ENCODE data around the gene MBNL2. TPM values are rescaled to one million over a fixed set of nuclear protein-coding genes. Genes with fewer than 3 reads are reported as not detected.

The MBNL2 gene
- total and polyA plus RNA-seq, 2 of the 4 experiments (the other 2 are of a cell fraction) = 26.9 to 103 TPM

DNA sequence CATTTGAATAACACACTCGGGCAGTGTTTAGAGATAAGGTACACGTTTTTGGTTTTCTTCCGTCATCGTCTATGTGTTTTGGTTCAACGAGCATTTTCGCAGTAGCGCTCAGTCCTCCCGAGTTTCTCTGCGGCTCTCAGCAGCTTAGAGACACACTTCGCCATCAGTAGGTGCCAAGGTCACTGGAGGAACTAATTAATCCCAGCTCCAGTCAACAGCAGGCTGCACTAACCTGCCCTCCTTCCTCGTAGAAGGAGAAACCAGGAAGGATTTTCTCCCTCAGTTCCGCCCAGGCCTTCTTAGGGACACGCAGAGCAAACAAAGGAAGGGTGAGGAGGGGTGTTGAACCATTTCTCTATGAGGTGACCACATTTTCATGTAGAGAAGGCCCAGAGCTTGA lies 12.6 kb downstream of the MBNL2 start:
- Histone ChIP-seq H2AFZ (replicated peaks; ENCODE audit: low read length, poor library complexity) (no peak overlapping the region), H3K4me3 (ENCODE audit: insufficient read depth, low read depth, low read length) (no peak overlapping the region), H4K5ac (ENCODE audit: low read depth, low read length) (no peak overlapping the region), H3K18ac (ENCODE audit: low read depth, low read length) (no peak overlapping the region), H4K20me1 (ENCODE audit: insufficient read depth, low read length) (peaks cover 90% of the 10 kb centered on the region), H3K23ac (ENCODE audit: low read depth, low read length) (peak overlapping the region; percentile 20; the same call in 1 of the 2 replicates), H3K9me3 (ENCODE audit: control insufficient read depth, insufficient read depth, low read length) (no peaks in the 10 kb centered on the region), H2AK5ac (ENCODE audit: low read depth, low read length) (no peak overlapping the region), H3K27me3 (ENCODE audit: control insufficient read depth, insufficient read depth, low read length) (no peaks in the 10 kb centered on the region), H3K36me3 (ENCODE audit: control insufficient read depth, insufficient read depth, low read length) (peaks cover 14% of the 10 kb centered on the region), H3K4me1 (ENCODE audit: control insufficient read depth, insufficient read depth, low read length) (peaks cover 29% of the 10 kb centered on the region), H3K4ac (ENCODE audit: low read depth, low read length) (peak overlapping the region; percentile 16; the same call in 1 of the 2 replicates), H3K56ac (ENCODE audit: extremely low read depth, insufficient read depth, low read length) (no peak overlapping the region), H3K9me1 (ENCODE audit: insufficient read depth, low read length) (peaks cover 45% of the 10 kb centered on the region), H2BK120ac (ENCODE audit: low read depth, low read length) (0 out of 2 replicates have a peak overlapping the region, but pooled peaks have one; percentile 43), H2BK20ac (ENCODE audit: low read depth, low read length) (no peak overlapping the region; the same call in 1 of the 2 replicates), H2AK9ac (replicated peaks; ENCODE audit: low read depth, low read length, poor library complexity) (peak overlapping the region; percentile 2), H4K91ac (ENCODE audit: insufficient read depth, low read depth, low read length) (no peak overlapping the region), H3K4me2 (ENCODE audit: low read depth, low read length) (no peak overlapping the region), H3K9ac (ENCODE audit: low read depth, low read length) (no peak overlapping the region), H3K27ac (ENCODE audit: insufficient read depth, low read length) (no peak overlapping the region), H3K14ac (replicated peaks; ENCODE audit: low read depth, low read length) (no peak overlapping the region), H4K8ac (ENCODE audit: low read depth in 2 of 2, low read length in 2 of 2) (0 out of 4 replicates have a peak overlapping the region, but pooled peaks of 1 of the 2 experiments have one; percentile 21), H3K79me1 (ENCODE audit: low read depth in 1 of 2, low read length in 2 of 2) (peaks cover 40 to 93% of the 10 kb centered on the region in 2 experiments), H2BK15ac (ENCODE audit: low read depth, low read length) (no peak overlapping the region), H2BK5ac (ENCODE audit: low read depth, low read length, poor library complexity, severe bottlenecking) (no peak overlapping the region)
- TF ChIP-seq MAZ (IDR thresholded peaks at IDR 0.05; ENCODE audit: borderline replicate concordance, low read depth, low read length) (no peak), CHD1 (IDR thresholded peaks at IDR 0.05; ENCODE audit: low read depth, low read length) (no peak), CEBPB (IDR thresholded peaks at IDR 0.05; ENCODE audit: low read depth, low read length) (no peak), USF2 (IDR thresholded peaks at IDR 0.05; ENCODE audit: low read depth, low read length) (no peak), SMC3 (IDR thresholded peaks at IDR 0.05; ENCODE audit: low read depth, low read length) (no peak), MXI1 (IDR thresholded peaks at IDR 0.05; ENCODE audit: borderline replicate concordance, low read depth, low read length) (no peak), MAFK (IDR thresholded peaks at IDR 0.05; ENCODE audit: low read depth, low read length) (no peak), RCOR1 (IDR thresholded peaks at IDR 0.05; ENCODE audit: insufficient replicate concordance, low read length) (no peak), RAD21 (IDR thresholded peaks at IDR 0.05; ENCODE audit: low read length) (no peak), CTCF (conservative IDR thresholded peaks at IDR 0.05; ENCODE audit: low read depth, low read length) (no peak), RFX5 (IDR thresholded peaks at IDR 0.05; ENCODE audit: low read depth, low read length) (no peak), BHLHE40 (IDR thresholded peaks at IDR 0.05; ENCODE audit: low read depth, low read length) (no peak), NFE2L2 (IDR thresholded peaks at IDR 0.05; ENCODE audit: low read depth, low read length) (no peak), FOS (IDR thresholded peaks at IDR 0.05; ENCODE audit: low read depth, low read length) (no peak), POLR2A (IDR thresholded peaks at IDR 0.05; ENCODE audit: low read depth, low read length) (no peak)
- TF ChIP-seq, protein P1, sequence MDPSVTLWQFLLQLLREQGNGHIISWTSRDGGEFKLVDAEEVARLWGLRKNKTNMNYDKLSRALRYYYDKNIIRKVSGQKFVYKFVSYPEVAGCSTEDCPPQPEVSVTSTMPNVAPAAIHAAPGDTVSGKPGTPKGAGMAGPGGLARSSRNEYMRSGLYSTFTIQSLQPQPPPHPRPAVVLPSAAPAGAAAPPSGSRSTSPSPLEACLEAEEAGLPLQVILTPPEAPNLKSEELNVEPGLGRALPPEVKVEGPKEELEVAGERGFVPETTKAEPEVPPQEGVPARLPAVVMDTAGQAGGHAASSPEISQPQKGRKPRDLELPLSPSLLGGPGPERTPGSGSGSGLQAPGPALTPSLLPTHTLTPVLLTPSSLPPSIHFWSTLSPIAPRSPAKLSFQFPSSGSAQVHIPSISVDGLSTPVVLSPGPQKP (IDR thresholded peaks at IDR 0.05; ENCODE audit: borderline replicate concordance, low read depth, low read length) = no peak
- ChIA-PET CTCF (no interaction called here), POLR2A (ENCODE audit: unreplicated experiment) (no interaction called here)
- in situ Hi-C loops (cut with MboI; ENCODE audit: low sequenced_read_pairs) (loop anchor here (10.0 kb wide), 1 partner anchor 110 kb away; no protein-coding TSS in a partner anchor), dilution Hi-C loops (cut with HindIII; ENCODE audit: low sequenced_read_pairs, unreplicated experiment) (no loop called here), intact Hi-C loops (cut with micrococcal nuclease) (no loop called here)
- ATAC-seq (ENCODE audit: low read depth) = no peak
- DNase-seq = no peak
- no TSS peak for BruUV-seq (replicated peaks)
- no CpG with 5 or more reads among the region's 13 CpGs for WGBS, 2 experiments (ENCODE audit: extremely low coverage in 2 of 2, insufficient read length in 1 of 2)

Data from IMR-90 (cell line).